Measurements from ENCODE around the gene BRD2.

BRD2 gene

DNA sequence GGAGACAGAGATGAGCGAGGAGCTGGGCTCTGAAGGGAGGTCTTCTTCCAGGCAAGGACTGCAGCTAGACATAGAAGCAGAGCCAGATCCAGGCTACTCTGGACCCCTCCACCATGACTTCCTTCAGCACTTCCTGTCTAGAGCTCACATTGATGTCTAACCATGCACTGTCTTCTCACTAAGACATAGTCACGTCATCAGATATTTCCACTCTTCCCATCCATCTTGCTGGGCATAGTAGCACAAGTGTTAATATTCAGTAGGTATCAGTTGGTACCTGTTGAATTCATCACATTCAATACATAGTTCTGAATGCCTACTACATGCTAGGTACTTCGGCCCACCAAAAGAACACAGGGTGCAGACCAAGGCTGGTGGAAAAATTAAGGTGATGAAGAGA, 18.4 kb upstream of the BRD2 start:
- no peak for DNase-seq

DNA sequence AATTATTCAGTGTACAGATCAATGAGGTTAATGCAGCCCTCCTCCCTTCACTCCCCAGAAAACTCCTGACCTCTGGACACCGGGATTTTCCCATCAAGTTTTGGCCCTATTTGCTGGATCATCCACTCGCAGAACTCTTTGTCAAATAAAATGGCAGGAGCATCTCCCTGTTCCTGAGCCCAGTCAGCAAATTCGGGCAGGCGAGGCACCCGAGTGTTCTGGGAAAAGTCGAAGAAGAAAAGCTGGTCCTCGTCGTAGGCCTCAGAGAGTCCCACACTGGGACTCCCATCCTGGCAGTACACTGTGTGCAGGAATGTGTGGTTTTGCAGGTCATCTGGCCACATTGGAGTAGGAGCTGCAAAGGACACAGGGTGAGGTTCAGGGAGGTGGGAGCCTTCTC, 17.9 kb upstream of the BRD2 start:
- DNase-seq: no peak

DNA sequence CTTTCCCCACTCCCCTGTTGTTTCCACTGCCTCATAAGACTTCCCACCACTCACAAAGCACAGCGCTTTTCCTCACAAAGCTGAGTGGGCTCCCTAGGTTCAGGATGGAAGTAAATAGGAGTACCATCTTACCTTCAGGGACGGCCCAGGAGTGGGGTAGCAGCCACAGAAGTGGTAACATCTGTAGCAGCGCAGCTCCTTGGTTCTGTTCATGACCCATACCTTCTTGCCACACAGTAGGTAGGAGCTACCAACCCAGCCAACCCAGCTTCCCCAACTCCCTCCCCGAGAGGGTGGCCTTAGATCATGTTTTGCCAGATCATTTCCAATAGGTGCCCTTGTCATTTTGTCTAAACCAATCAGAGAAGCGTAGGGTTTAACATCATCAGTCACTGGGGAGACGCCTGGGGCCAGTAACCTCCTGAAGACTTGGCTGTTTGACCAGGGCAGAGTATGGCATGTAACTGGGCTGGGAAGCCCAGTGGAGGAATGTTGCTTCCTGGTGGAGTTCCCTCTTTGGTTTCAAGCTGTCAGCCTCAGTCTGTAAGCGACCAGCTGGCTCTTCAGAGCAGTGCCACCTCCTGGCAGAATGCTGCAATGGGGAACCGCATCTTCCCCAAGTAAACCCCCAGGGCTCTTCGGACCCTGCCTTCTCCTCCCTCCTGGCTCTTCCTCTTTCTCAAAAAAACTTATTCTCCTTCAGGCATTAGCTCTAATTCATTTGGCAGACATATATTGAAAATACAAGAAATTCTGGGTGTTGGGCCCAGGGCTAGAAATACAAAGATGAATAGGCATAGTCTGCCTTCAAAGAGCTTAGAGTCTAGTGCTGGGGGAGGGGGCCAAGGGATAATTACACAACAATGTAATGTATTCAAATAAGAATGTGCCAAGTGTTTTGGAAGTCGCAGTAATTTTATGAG, 15.3 kb upstream of the BRD2 start, which contains the start of gene HLA-DMA:
TSS of gene HLA-DMA (minus strand) at position 281 of the 923 bp plus-strand sequence. CDS start at position 220, 61 bp downstream.
- DNase-seq: peak in 1 of 2 donors; percentile 54

DNA sequence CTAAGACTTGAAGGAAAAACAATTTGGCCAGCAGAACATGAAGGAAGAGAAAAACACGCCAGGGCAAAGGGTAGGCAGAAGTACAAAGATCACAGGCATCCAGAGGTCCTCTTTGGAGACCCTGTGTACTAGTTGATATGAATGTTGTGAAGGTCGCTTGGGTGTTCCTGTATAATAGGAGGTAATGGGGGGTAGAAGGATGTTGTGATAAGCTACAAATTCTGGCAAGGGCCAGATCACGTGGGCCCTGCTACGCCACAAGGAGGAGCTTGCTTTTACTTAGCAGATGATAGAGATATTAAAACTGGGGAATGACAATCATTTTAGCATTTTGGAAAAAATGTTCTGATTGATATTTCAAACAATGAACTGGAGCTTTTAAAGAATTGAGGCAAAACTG, 14.6 kb upstream of the BRD2 start:
- DNase-seq: no peak

DNA sequence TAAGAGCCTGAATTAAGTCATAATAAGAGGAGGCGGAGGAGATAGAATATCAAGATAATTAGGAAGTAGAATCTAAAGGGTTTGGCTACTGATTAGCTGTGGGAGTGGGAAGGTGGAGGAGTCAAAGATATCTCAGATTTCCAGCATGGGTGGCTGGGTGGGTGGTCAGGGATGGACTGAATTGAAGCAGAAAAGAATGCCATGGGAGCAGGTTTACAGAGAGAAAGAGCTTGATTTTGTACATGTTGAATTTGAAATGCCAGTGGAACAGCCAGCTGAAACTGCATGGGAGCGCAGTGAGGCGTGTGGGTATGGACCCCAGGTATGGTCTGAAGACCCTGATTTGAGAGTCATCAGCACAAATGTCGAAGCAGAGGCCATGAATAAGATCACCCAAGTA, 14.1 kb upstream of the BRD2 start:
- DNase-seq: no peak

DNA sequence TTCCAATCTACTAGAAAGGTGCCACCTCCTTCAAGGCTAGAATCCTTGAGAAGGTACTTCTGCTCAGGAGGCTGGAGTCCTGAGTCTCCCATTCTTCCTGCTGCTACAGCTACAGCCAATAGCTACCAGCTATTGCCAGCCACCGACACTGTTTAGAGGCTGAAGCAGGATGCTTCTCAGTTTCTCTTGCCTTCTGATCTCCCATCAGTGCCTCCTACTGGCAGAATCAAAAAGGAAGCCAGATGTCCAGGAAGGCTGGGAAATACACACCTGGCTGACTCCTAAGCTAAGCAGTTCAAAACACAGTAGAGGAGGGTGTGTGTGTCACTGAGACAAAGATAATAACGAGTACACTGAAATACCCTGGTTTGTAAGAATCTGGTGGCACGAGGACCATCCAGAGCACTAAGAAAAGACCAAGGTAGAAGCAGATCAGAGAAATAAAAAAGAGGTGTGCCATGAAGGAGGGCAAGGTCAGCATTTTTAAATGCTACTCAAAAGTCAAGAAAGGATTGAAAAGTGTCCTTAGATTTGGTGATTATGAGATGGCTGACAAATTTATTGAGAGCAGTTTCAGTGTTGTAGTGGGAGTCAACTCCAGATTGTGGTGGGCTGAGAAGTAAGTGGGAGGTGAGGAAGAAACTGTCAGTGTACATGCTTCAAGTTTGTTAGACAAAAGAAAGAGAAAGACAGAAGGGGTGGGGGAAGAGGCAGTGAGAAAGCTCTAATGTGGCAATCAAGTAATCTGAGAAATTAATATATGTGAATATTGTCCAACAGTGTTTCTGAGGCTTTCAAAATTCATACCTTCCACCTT, 13.2 kb upstream of the BRD2 start:
- no peak for DNase-seq

DNA sequence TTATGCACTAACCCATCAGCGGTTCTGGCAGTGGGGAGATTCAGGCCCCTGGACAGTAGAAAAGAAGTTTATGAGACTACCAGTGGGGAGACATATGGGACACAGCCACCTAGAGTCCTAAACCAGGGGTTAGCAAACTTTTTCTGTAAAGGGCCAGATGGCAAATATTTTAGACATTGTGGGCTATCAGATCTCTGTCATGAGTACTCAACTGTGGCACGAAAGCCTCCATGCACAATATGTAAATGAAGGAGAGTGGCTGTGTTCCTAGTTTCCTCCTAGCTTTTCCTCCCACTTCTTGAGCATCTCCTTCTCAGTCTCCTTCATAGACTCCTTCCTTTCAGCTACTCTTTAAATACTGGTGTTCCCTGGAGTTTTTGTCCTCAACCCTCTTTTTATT, 12.2 kb upstream of the BRD2 start:
- DNase-seq: no peak

DNA sequence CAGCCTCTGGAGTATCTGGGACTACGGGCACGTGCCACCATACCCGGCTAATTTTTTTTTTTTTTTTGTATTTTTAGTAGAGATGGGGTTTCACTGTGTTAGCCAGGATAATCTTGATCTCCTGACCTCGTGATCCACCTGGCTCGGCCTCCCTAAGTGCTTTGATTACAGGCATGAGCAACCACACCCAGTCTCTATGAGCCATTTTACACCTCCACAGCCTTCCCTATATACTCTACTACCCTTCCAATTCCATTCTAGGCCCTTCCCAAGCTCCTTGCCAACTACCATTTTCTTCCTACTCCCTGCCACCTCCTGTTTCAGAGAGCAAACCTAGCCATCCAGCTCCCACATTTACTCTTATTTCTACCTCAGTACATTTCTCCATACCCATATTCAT, 7.8 kb upstream of the BRD2 start:
- DNase-seq: no peak

DNA sequence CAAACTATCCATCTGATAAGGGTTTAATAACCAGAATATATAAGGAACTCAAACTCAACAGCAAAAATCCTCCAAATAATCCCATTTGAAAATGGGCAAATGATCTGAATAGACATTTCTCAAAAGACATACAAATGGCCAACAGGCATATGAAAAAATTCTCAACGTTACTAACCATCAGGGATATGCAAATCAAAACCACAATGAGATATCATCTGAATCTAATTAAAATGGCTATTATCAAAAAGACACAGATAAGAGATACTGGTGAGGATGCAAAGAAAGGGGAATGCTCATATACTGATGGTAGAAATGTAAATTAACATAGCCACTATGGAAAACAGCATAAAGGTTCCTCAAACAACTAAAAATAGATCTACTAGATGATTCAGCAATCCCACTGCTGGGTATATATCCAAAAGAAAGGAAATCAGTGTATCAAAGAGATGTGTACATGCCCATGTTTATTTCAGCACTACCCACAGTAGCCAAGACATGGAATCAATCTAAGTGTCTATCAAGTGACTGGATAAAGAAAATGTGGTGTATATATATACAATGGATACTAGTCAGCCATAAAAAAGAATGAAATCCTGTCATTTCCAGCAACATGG, 6.1 kb upstream of the BRD2 start:
- no peak for DNase-seq

DNA sequence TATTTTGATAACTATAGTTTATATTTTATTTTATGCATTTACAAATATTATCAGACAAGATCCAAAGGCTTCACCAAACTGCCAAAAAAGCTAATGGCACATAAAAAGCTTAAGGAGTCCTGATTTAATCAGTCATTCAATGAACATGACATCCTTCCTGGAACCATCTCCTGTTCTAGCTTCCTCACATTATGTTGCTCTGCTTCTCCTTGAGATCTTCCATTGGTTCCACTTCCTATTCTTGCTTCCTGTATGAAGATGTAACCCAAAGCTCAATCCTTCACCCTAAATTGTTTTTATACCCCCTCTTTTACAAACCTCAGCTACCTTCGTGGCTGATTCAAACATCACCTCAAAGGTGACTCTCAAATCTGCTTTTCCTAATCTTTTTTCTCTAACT, 4.5 kb upstream of the BRD2 start:
- no peak for DNase-seq

DNA sequence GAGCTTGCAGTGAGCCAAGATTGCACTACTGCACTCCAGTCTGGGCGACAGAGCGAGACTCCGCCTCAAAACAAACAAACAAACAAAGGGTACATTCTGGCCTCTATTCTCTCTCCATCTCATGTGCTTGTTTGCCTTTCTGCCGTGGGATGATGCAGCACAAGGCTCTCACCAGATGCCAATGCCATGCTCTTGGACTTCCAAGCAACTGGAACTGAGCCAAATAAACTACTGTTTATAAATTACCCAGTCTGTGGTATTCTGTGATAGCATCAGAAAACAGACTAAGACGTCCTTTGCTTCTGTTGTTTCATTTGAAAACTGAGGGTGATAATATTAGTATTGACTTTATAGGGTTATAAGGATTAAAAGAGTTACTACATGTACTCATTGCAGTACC, 3.6 kb upstream of the BRD2 start:
- no peak for DNase-seq

DNA sequence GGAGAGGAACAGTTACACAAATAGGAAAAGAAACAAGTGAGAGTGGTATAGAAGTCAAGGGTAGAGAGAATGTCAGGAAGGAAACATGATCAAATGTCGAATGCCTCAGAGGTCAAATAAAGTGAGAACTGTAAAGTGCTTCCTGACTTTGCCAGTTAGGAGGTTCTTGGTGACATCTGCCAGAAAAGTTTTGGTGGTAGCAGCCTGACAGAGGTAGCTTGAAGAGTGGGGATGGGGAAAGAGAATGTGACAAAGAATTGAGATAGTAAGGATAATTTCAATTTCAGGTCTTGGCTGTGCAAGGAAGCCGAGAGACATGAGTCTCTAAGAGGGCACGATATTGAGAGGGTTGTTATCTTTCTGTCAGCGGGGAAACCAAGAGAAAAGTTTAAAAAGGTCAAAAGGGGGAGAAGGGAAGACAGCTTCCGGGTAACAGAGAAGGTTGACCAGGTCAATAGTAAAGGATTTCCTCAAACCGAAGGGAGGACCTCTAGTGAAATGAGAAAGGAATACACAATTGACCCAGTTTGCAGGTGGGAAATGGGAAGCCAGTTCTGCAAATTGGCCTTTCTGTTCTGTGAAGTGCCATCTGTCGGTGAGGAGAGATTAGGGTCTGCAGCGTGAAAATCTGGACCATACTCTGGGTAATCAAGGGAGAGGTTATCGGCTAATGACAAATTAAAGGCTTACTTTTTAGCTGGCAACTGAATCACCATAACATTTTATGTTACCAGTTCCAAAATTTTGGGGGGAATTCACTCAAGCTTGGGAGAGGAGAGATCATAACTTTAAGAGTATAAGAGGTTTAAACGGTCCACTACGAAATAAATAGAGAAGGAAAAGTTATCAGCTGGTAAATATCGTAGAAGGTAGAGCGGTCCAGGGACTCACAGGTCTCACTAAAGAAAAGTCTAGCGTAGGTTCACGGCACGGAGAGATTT, 973 bp upstream of the BRD2 start:
- no peak for DNase-seq

DNA sequence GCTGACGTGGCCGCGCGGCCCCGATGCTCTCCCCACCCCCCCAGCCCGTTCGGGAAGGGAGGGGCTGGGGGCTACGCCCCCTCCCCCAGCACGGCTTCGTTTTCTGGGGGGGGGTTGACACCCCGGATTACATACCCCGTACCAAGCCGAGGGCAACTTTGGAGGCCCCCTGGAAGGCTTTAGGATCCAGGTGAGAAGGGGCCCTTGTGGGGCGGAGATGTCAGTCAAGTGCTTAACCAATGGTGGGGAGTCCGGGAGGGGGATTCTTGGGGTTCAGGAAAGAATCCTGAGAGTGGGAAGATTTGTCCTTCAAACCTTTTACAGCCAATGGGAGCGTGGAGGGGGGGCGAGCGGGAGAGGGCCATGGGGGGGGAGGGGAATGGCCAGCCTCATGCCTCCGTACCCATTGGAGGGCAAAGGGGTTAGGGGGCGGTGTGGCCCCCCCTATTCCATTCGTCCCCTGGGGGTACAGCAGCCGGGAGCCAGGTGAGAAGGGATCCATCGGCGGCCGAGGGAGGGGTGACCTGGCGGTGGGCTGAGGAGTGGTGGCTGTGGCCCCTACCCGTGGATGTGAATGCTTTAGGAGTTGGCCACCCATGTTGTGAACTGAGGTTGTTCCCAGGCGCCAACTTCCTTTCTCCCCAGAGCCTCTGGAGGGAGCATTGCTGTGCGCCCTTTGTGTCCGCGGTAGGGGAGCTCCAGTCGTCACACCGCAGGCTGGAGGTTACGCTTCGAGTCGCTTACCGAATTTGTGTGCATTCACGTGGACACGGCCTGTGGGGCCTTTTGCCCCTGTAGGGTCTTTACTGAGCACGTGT, 682 bp downstream of the BRD2 start:
- peak; percentile 55 to 58 for DNase-seq

DNA sequence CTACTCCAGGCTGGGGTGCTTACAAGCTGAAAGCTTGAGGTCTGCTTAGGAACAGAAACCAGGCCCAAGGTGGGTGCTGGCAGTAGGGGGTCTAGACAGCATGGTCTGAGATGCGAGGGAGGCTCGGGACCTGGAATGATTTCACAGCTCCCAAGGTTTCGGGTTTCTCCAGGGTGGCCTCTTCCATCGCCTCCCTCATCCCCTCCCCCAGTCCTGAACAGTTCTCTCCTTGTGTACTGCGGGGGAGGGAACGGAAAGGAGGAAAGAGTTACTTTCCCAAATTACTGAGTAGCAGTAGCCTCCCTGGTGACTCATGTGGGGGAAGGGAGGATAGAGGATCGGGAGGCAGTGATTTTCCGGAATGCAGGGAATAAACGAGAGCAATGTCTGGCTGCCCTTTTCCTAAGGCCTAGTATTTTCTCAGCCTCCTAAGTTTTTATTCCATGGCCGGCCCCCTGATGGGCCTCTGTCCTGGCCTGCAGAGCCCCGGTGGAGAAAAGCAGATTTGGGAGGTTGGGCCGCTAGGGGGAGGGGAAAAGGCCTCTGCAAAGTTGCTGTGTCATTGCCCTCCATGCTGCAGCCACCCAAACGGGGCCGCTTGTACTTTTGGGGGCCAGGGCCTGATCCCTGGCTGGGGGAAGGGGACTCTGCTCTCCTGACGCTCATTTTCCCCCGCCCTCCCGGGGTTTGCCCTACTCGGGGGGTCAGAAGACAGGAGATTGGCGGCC, 1.5 kb downstream of the BRD2 start:
- peak; percentile 70 to 72 for DNase-seq

DNA sequence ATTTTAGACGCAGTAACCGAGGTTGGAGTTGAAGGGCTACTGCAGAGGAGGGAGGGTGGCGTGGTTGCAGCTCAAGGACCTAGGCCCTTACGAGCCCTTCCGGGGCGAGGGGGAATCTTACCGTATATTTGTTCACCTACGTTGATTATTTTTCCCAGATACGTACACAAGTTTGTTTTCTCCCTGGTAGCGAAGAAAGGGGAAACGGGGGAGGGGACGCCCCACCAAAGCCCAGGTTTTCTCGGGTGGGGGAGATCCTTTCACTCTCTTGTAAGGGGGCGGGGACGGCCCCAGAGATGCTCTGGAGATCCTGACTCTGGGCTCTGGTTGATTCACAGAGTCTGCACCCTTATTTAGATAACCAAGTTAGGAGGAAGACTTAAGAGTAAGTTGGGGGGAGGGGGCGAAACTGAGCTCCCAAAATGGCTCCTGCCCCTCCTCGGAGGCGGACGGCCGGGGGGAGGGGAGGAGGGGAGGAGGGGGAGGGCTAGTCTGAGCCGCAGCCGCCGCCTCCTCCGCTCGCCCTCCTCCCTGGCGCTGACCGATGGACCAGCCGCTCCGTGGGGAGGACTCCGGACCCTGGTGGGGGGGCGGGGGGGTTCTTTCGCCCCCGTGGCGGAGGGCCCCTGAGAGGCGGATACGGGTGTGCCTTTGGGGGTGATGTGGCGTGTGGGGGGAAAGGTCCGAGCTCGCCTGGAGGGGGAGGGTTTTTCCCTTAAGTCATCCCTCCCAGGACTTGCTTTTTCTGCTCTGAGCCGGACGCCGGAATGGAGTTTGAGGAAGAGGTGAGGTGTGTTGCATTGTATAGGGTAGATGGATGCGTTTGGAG, 2.2 kb downstream of the BRD2 start:
- peak; percentile 78 to 81 for DNase-seq

DNA sequence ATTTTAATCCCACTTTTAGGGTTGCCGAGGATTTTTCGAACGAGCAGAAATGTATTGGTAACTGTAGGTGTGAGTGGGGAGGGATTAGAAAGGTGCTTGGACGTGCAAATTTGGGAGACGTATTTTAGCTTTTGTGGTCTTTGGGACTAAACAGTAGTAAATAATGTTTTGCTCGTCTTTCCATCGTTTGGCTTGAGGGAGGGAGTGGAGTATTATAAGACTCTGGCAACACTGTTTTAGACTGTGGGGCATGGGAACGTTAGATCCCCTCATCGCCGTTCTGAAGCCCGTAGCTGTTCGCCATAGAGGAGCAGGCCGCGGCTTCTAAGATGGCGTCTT, 2.8 kb downstream of the BRD2 start:
- DNase-seq: no peak

DNA sequence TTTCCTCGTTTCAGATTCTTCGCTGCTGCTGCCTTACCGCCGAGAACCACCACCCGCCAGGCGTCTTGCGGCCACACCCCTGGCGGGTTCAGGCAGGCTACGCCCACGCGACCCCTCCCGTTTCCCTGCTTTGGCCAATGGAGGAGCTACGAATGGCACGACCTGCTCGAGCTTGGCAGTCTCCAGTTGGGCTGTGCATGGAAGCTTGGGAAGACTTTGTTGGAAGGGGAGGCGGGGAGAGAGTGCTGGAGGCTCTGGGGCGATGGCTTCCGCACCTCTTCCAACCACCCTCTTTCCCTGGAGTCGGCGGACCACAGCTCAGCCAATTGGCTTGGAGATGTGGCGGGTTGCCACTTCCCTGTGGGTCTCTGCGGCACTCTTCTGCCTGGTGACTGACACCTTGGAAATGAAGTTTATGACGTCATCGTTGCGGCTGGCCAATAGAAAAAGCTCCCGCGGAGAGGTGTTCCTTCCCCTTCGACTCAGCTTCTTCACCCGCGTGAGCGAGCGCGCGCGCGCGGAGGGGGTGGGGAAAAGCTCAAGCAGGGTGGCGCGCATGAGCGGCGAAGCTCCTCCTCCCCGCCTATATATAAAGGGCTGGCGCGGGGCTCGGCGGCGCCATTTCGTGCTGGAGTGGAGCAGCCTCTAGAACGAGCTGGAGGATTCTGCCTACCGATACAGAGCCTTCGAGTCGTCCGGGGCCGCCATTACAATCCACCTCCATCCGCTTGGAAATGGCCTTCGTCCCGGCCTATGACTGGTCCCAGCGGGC, 3.4 kb downstream of the BRD2 start:
- DNase-seq: peak; percentile 99

DNA sequence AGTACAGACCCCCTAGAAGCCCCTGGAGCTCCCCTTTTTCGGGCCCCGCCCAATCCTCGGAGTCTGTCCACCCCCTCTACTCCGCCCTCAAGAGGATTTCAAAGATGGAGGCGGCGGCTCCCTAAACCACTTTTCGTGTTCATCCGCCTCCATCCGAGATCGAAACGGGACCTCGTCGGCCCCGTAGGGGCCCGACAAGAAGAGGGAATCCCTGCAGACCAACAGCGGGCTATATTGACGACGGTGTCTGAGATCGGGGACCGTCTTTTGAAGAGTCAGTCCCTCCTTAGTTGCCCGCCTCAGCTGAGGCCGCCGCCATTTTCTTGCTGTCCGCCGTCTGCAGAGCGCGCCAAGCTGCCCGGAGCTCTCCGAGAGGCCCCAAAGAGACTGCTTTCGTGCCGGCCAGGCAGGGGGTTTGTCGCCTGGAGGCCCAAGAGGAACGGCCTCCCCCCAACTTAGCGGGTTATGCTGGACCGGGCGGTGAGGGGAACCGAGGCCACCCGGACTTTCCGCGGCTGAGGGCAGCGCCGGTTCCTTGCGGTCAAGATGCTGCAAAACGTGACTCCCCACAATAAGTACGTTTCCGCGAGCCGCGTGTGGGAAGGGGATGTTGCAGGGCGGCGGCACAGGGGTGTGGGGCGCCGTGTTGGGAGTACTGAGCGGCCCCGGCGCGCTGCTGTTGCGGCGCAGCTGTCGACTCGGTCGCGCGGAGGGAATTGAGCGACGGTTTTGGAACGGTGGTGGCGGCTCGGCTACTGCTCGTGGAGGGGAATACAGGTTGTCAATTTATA, 4.2 kb downstream of the BRD2 start:
- peak in 1 of 2 donors; percentile 39 for DNase-seq
